ENCODE results near the gene OR5K1.

DNA sequence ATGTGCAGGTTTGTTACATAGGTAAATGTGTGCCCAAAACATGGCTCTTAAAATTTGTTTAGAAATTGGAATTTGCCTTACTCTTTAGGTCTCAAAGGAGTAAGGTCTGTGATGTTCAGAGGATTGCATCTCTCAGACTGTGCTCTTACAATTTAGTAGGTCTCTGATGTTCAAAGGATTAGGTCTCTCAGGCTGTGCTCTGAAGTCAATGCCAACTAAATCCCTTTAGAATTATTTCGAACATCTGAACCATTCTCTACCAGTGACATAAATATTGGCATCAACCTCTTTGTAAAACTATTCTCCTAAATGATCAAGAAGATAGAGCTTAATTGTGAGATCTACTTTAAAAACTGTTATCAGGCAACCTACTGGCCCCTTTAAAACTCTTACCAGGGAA lies at the start of gene OR5K1:
- TF ChIP-seq YY1 (IDR thresholded peaks at IDR 0.05; ENCODE audit: low read depth, low read length) (no peak), BRCA1 (IDR thresholded peaks at IDR 0.05; ENCODE audit: low read depth, low read length) (no peak), TBP (IDR thresholded peaks at IDR 0.05; ENCODE audit: low read depth, low read length) (no peak), JUND (IDR thresholded peaks at IDR 0.05; ENCODE audit: low read length) (no peak), GTF2F1 (IDR thresholded peaks at IDR 0.05; ENCODE audit: borderline replicate concordance, low read depth, low read length) (no peak), KDM5A (IDR thresholded peaks at IDR 0.05; ENCODE audit: low read length) (no peak)
- TF ChIP-seq, protein P1, sequence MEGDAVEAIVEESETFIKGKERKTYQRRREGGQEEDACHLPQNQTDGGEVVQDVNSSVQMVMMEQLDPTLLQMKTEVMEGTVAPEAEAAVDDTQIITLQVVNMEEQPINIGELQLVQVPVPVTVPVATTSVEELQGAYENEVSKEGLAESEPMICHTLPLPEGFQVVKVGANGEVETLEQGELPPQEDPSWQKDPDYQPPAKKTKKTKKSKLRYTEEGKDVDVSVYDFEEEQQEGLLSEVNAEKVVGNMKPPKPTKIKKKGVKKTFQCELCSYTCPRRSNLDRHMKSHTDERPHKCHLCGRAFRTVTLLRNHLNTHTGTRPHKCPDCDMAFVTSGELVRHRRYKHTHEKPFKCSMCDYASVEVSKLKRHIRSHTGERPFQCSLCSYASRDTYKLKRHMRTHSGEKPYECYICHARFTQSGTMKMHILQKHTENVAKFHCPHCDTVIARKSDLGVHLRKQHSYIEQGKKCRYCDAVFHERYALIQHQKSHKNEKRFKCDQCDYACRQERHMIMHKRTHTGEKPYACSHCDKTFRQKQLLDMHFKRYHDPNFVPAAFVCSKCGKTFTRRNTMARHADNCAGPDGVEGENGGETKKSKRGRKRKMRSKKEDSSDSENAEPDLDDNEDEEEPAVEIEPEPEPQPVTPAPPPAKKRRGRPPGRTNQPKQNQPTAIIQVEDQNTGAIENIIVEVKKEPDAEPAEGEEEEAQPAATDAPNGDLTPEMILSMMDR (IDR thresholded peaks at IDR 0.05; ENCODE audit: control extremely low read depth in 1 of 3, insufficient read depth in 1 of 3, low read depth in 1 of 3, low read length in 3 of 3) = no peak
- TF ChIP-seq, protein P2, sequence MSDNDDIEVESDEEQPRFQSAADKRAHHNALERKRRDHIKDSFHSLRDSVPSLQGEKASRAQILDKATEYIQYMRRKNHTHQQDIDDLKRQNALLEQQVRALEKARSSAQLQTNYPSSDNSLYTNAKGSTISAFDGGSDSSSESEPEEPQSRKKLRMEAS (IDR thresholded peaks at IDR 0.05) = no peak

All from H1 (cell line).